ENCODE measurements around the gene KANSL1L.

The KANSL1L gene

GRCh38 chr2:210000464-210001324 is 170.5 kb downstream of the KANSL1L start:
- no peak for DNase-seq (ENCODE audit: low read depth)

GRCh38 chr2:209998596-209998995 is 172.6 kb downstream of the KANSL1L start:
- DNase-seq (ENCODE audit: low read depth), result no peak

GRCh38 chr2:209993968-209994367 is 177.2 kb downstream of the KANSL1L start:
- no peak for DNase-seq (ENCODE audit: low read depth)

- no peak for DNase-seq (ENCODE audit: low read depth)
These were observed 180.4 kb downstream of the KANSL1L start for GRCh38 chr2:209990838-209991237.

GRCh38 chr2:209988010-209988409 is 183.2 kb downstream of the KANSL1L start:
- no peak for DNase-seq (ENCODE audit: low read depth)

- DNase-seq (ENCODE audit: low read depth), result no peak
These were observed 184.8 kb downstream of the KANSL1L start for GRCh38 chr2:209986415-209986814.

- DNase-seq (ENCODE audit: low read depth), result no peak
These were observed 185.3 kb downstream of the KANSL1L start for GRCh38 chr2:209985874-209986273.

GRCh38 chr2:209984291-209984690 is 186.9 kb downstream of the KANSL1L start:
- no peak for DNase-seq (ENCODE audit: low read depth)

GRCh38 chr2:209977386-209978239 is 193.6 kb downstream of the KANSL1L start:
- peak; percentile 20 for DNase-seq (ENCODE audit: low read depth)

GRCh38 chr2:209976698-209977385 is 194.4 kb downstream of the KANSL1L start:
- DNase-seq (ENCODE audit: low read depth), result no peak

- no peak for DNase-seq (ENCODE audit: low read depth)
These were observed 196.6 kb downstream of the KANSL1L start for GRCh38 chr2:209974576-209974975.

- DNase-seq (ENCODE audit: low read depth), result no peak
These were observed 197.9 kb downstream of the KANSL1L start for GRCh38 chr2:209973328-209973727.
